Testis (tissue), 3 donors: Measurements from ENCODE around the gene CACNA1I. TPM values are rescaled to one million over a fixed set of nuclear protein-coding genes. Genes with fewer than 3 reads are reported as not detected.

Experiments
- DNase-seq: peaks from one replicate; pipeline ENCODE4 v3.0.0-alpha.2; 2019
- H3K27ac ChIP-seq, 2 donors: fragments of 200-600 bp; sonication (generic); one replicate each; pipeline ENCODE4 v1.5.1; 2019
- H3K27me3 ChIP-seq: fragments of 200-600 bp; sonication (generic); one replicate; pipeline ENCODE4 v1.5.1; 2019
- H3K36me3 ChIP-seq: fragments of 200-600 bp; sonication (generic); one replicate; pipeline ENCODE4 v1.5.1; 2017; ENCODE audit warnings: low read depth; ENCODE audit errors: missing control alignments
- H3K4me1 ChIP-seq: fragments of 200-600 bp; sonication (generic); one replicate; pipeline ENCODE4 v1.5.1; 2019
- H3K4me3 ChIP-seq, 2 donors: fragments of 200-600 bp; sonication (generic); one replicate each; pipeline ENCODE4 v1.5.1; 2017 to 2019
- H3K9me3 ChIP-seq: fragments of 200-600 bp; sonication (generic); one replicate; pipeline ENCODE4 v1.5.1; 2017
- CTCF ChIP-seq, 3 experiments: fragments of 450-650 bp in 2 of 3; fragments of 200-600 bp in 1 of 3; sonication (generic) in 1 of 3; IDR thresholded peaks; one replicate each; pipeline ENCODE4 v1.5.1; 2016 to 2019; ENCODE audit warnings: antibody characterized with exemption in 3 of 3, mild to moderate bottlenecking in 2 of 3, moderate library complexity in 1 of 3
- POLR2A ChIP-seq: fragments of 450-650 bp; IDR thresholded peaks from one replicate; pipeline ENCODE4 v1.6.1; 2017; ENCODE audit warnings: antibody characterized with exemption, mild to moderate bottlenecking, moderate library complexity
- WGBS, 2 donors: methylation state at CpG; one replicate each; pipeline ENCODE4 v1.1.5; 2018; 5-methylcytosine and 5-hydroxymethylcytosine counted together
- intact Hi-C: fragments of 100-400 bp; cut with DNase I; formaldehyde crosslinking; loops from one replicate; pipeline ENCODE4 v1.15.1; 2023; ENCODE audit warnings: low total_unique reads
- polyA plus RNA-seq: library from polyadenylated mRNA; stranded (reverse); fragments of 350-450 nt; fragmentation: Illumina TruSeq; extraction: RNeasy Lipid Tissue Mini Kit (QIAGEN cat#74804); gene quantifications from one replicate; pipeline ENCODE4 v1.2.3, GENCODE V29; 2014; ENCODE audit warnings: low read depth, low replicate concordance; ENCODE audit not compliant: insufficient read depth
- total RNA-seq, 2 donors: library from RNA; depleted of rRNA; stranded (reverse); fragments of >200 nt; gene quantifications; one replicate each; pipeline ENCODE4 v1.2.3, GENCODE V29; 2016

CACNA1I gene
- total and polyA plus RNA-seq, 3 donors from 2014 or later, result 1.3 to 2.0 (median 1.7) TPM

- 36 to 50% methylated on average over 8 to 12 of the region's 12 CpGs for WGBS, 2 donors
- TF ChIP-seq POLR2A, result no peak
- no peak for TF ChIP-seq CTCF (IDR thresholded peaks at IDR 0.05)
- no peaks in the 10 kb centered on the region for H3K9me3 ChIP-seq
- peak overlapping the region; percentile 42 to 66 for H3K27ac ChIP-seq
- H3K27me3 ChIP-seq, result no peaks in the 10 kb centered on the region
- H3K4me3 ChIP-seq, result peak overlapping the region in 1 of 2 donors; percentile 6
- intact Hi-C loops, result loop anchor here (10.0 kb wide), 2 partner anchors 213 to 353 kb away; partner anchors contain the start of gene RPL3
- peaks cover 60% of the 10 kb centered on the region for H3K4me1 ChIP-seq
- DNase-seq, result no peak
- H3K36me3 ChIP-seq, result no peaks in the 10 kb centered on the region
Measured at GRCh38 chr22:39528080-39528661, 42.4 kb upstream of the CACNA1I start.

- H3K36me3 ChIP-seq, result no peaks in the 10 kb centered on the region
Measured at GRCh38 chr22:39528681-39529486, 41.7 kb upstream of the CACNA1I start.

GRCh38 chr22:39529487-39529851 lies 41.1 kb upstream of the CACNA1I start:
- intact Hi-C loops, result loop anchor here (10.0 kb wide), 2 partner anchors 215 to 355 kb away; partner anchors contain the start of gene RPL3
- Histone ChIP-seq H3K36me3 (no peaks in the 10 kb centered on the region), H3K4me3 (no peak overlapping the region), H3K27me3 (no peaks in the 10 kb centered on the region), H3K27ac (peak overlapping the region in 1 of 2 donors; percentile 42), H3K9me3 (no peaks in the 10 kb centered on the region), H3K4me1 (peaks cover 48% of the 10 kb centered on the region)
- no peak for DNase-seq
- WGBS, 2 donors, result 27 to 39% methylated on average over 13 to 17 of the region's 17 CpGs
- TF ChIP-seq CTCF (IDR thresholded peaks at IDR 0.05), result no peak
- TF ChIP-seq POLR2A, result no peak

More at GRCh38 chr22:39528681-39529486, 41.7 kb upstream of the CACNA1I start:
- intact Hi-C loops, result loop anchor here (10.0 kb wide), 2 partner anchors 214 to 354 kb away; partner anchors contain the start of gene RPL3
- peaks cover 54% of the 10 kb centered on the region for H3K4me1 ChIP-seq
- peak; percentile 94 for DNase-seq
- peak overlapping the region; percentile 42 to 66 for H3K27ac ChIP-seq
- TF ChIP-seq POLR2A, result no peak
- peak; percentile 91 to 97 (median 97) for TF ChIP-seq CTCF (IDR thresholded peaks at IDR 0.05)
- H3K4me3 ChIP-seq, result peak overlapping the region in 1 of 2 donors; percentile 6
- WGBS, 2 donors, result 18 to 24% methylated on average over 26 to 30 of the region's 32 CpGs
- H3K27me3 ChIP-seq, result no peaks in the 10 kb centered on the region
- H3K9me3 ChIP-seq, result no peaks in the 10 kb centered on the region

GRCh38 chr22:39530116-39530515 lies 40.4 kb upstream of the CACNA1I start:
- Histone ChIP-seq H3K4me1 (peaks cover 41% of the 10 kb centered on the region), H3K4me3 (no peak overlapping the region), H3K27me3 (no peaks in the 10 kb centered on the region), H3K36me3 (no peaks in the 10 kb centered on the region), H3K27ac (no peak overlapping the region), H3K9me3 (no peaks in the 10 kb centered on the region)
- TF ChIP-seq CTCF (IDR thresholded peaks at IDR 0.05) (no peak), POLR2A (no peak)
- WGBS, 2 donors, result 71 to 77% methylated on average over 6 of the region's 6 CpGs
- DNase-seq, result no peak
- intact Hi-C loops, result no loop called here
